GM21825 (cell line): Measurements from ENCODE around the gene CRB1.

Experiments
- ATAC-seq: cut with Tn5 transposase; IDR thresholded peaks from one replicate; pipeline ENCODE4 v1.9.1; 2021; ENCODE audit warnings: mild to moderate bottlenecking, moderate library complexity; ENCODE audit not compliant: unreplicated experiment

Gene CRB1

GRCh38 chr1:197342044-197342565 lies 74.1 kb downstream of the CRB1 start:
- ATAC-seq = no peak

- ATAC-seq = no peak
These were observed 74.6 kb downstream of the CRB1 start for GRCh38 chr1:197342669-197343068.

GRCh38 chr1:197343663-197344273 lies 75.7 kb downstream of the CRB1 start:
- no peak for ATAC-seq

- no peak for ATAC-seq
These were observed 83.9 kb downstream of the CRB1 start for GRCh38 chr1:197351821-197352440.

GRCh38 chr1:197355248-197355995 lies 87.4 kb downstream of the CRB1 start:
- ATAC-seq = no peak

- ATAC-seq = peak; percentile 70
These were observed 88.9 kb downstream of the CRB1 start for GRCh38 chr1:197356723-197357533.

- no peak for ATAC-seq
These were observed 90.9 kb downstream of the CRB1 start for GRCh38 chr1:197358959-197359358.

- no peak for ATAC-seq
These were observed 92.0 kb downstream of the CRB1 start for GRCh38 chr1:197360068-197360467.

GRCh38 chr1:197362871-197363270 lies 94.8 kb downstream of the CRB1 start:
- no peak for ATAC-seq

GRCh38 chr1:197363855-197364254 lies 95.8 kb downstream of the CRB1 start:
- ATAC-seq = no peak

GRCh38 chr1:197366996-197367395 lies 98.9 kb downstream of the CRB1 start:
- ATAC-seq = no peak

- ATAC-seq = no peak
These were observed 99.6 kb downstream of the CRB1 start for GRCh38 chr1:197367627-197368026.

GRCh38 chr1:197374428-197374827 lies 106.4 kb downstream of the CRB1 start:
- ATAC-seq = no peak

GRCh38 chr1:197384471-197384870 lies 116.4 kb downstream of the CRB1 start:
- no peak for ATAC-seq

- ATAC-seq = no peak
These were observed 120.7 kb downstream of the CRB1 start for GRCh38 chr1:197388801-197389200.

- ATAC-seq = no peak
These were observed 122.8 kb downstream of the CRB1 start for GRCh38 chr1:197390856-197391255.

- no peak for ATAC-seq
These were observed 123.5 kb downstream of the CRB1 start for GRCh38 chr1:197391303-197392226.

- no peak for ATAC-seq
These were observed 124.5 kb downstream of the CRB1 start for GRCh38 chr1:197392541-197392940.

GRCh38 chr1:197393105-197393504 lies 125.1 kb downstream of the CRB1 start:
- ATAC-seq = no peak

GRCh38 chr1:197393772-197394171 lies 125.7 kb downstream of the CRB1 start:
- no peak for ATAC-seq
